NCI-H2227 treated with DMSO at 0.1 percent for 48 hours (cell line): Measurements from ENCODE around the gene CLIC5.

Experiments used
- DNase-seq: peaks from one replicate; lab custom pipeline; 2025; lab: John Stamatoyannopoulos, UW

The CLIC5 gene

DNA sequence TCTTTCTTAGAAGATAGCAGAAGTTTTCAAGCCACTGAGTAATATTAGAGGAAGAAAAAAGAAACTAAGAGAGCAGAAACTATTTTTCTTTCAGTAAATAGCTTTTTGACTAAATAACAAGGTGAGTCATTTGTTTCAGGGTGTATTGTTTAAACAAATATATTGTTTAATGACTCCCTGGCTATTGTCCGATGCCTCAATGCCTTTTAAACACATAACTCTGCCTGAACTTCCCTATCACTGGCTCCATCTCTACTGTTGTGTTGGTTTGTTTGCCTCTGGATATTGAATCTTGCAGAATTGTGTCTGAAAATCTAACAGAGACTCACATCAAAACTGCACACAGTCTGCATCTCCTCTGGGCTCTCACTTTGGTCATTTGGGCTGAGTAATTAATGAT, 19.6 kb upstream of the CLIC5 start:
- DNase-seq, result no peak

DNA sequence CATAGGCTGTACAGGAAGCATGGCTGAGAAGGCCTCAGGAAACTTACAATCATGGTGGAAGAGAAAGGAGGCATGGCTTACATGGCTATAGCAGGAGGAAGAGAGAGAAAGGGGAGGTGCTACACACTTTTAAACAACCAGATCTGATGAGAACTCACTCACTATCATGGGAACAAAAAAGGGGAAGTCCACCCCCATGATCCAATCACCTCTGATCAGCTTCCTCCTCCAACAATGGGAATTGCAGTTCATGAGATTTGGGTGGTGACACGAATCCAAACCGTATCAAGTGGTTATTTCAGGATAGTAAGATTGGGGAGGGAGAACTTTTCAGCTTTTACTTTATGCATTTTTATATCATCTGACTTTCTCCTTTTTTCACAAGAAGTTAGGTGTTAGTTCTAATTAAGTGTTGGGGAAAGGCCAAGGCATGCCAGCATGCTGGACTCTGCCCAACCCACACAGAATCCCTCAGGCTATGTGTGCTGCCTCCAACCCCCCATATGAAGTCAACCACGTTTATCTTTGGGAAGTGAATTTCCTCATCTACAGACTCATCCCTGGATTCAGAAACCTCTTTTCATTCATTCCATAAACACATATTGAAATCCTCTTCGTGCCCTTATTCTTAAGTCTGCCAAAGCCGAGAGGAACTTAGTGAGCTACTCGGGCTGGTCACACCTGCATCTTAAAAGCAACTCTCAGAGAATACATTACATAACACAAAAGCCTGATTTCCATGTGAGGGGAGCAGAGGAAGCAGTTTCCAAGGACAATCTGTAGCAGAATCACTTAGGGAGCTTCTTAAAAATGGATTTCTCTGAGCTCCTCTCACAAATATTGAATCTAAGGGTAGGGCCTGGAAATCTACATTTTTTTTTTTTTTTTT, 16.7 kb upstream of the CLIC5 start:
- no peak for DNase-seq

DNA sequence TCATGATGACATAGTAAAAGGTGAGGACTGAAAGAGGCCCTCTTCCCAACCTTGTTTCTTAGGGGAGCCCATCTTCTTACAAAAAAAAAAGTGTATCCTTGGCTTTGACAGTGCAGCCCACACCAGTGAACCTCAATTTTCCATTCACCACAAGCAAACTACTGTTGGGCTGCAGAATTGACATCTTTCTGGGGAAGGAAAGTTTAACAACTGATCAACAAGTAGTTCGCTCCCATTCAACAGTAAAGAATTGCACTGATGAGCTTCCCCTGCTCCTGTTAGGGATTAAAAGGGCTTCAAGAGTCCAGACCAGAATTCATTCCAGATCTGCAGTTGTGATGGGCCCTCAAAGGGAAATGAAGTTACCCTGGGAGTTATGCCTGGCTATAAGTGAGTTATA, 13.9 kb upstream of the CLIC5 start:
- no peak for DNase-seq

DNA sequence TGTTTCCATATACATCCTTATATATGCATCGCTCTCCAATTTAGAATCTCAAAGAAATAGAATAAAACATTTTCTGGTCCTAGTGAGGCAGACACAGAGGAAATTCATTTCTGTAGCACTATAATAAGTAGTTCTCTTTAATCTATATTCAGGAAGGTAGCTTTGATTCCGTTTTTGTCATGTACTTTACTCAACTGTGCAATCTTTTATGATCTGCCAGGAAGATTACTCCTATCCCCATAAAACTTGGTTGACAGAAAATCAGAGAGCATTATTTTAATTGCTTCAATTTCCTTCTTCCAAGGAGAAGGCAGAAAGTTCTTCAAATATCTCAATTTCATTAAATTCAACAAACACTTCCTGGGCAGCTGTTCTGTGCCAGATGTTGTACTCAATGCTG, 10.6 kb upstream of the CLIC5 start:
- no peak for DNase-seq

DNA sequence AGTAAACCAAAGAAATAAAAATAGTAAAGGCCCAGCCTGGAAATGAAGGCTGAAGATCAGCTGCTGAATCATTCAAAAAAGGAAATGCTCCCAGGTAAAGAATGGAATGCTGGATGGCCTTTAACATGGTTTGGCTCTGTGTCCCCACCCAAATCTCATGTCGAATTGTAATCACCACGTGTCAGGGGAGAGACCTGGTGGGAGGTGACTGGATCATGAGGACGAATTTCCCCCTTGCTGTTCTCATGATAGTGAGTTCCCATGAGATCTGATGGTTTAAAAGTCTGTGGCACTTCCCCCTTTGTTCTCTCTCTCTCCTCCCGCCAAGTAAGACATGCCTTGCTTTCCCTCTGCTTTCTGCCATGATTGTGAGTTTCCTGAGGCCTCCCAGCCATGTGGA, 9.9 kb upstream of the CLIC5 start:
- DNase-seq, result no peak

DNA sequence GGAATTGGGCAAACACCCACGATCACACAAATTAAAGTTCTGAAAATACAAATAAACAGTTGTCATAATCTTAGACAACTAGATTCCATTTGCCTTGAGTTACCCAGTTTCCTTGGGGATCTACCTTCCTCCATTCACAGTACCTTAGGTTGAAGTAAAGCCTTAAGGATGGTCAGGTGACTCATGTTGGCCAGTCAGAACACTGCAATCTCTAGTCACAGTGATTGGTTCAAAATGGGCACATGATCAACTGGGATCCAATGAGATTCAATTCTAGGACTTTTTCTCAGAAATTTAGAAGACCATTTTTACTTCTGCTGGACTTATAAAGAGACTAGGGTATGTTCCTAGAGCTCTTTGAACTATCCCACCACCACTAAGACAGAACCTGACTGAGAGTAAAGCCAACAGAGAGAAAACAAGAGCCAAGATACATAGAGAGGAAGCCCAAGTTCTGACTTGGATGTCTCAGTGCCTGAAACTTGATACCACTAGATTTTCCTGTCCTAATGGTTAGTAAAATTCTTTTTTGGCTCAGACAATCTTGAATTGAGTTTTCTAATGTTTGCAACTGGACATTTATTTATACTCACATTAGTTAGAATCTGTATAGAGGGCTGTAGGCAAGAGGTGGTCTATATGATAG, 8.6 kb upstream of the CLIC5 start:
- no peak for DNase-seq

DNA sequence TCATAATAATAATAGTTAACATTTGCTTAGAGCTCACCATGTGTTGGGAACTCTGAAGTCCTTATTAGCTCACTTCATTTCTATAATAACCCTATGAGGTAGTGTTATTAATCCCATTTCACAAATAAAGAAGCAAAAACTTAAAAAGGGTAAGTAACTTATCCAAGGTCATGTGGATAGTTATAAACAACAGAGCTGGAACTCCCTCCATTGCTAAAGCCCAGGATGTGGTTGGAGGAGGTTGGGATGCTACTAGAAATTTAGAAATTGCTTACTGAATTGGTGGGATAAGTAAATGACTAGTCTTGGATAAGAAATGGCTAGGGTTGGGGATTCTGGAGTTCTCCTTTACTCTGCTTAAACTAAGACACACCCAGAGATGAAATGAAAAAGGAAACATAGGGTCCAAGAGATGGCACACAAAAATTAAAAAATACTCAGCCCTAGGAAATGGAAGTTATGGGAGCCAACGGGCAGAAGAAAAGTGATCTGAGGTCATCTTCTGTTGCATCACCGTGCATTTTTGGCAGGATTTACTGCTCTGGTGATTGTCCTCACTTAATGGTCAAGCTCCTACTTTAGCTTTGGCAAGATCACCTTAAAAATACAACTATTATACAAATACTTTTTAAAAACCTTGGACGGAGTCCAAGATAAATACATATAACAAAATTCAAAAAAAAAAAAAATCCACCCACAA, 7.7 kb upstream of the CLIC5 start:
- DNase-seq, result no peak

DNA sequence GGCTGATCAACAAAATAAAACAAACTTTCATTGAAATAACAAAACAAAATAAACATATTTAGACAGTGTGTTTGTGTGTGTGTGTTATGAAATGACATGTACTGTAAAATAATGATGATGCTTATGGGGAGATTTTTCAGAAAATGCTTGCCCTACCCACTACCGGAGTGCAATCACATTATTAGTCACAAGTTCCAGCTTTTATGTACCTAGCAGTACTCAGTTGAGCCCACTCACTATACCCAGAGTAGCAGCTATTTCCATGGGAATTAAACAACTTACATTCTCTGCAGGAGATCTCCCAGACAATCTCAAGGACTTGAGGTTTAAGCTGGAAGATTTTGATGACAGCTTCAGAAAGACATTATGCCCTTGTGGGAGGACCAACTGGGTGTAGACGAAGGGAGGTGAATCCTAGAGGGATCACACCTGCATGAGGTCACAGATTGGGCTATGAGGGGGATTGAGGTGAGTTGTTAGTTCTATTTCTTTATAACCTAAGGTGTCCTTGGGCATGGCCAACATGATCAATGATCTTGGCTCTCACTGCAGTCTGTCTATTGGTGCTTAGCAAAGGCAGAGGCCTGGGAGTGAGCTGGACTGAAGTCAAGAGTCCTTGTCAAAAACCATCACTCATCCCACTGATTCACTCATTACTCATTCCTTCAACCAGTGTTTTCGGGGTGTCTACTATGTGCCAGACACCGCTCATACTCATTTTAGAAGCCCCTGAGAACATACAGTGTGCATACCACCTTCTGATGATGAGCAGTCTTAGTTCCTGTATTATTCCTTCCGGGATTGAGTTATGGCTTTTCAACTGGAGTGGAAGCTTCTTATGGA, 6.7 kb upstream of the CLIC5 start:
- DNase-seq, result no peak

DNA sequence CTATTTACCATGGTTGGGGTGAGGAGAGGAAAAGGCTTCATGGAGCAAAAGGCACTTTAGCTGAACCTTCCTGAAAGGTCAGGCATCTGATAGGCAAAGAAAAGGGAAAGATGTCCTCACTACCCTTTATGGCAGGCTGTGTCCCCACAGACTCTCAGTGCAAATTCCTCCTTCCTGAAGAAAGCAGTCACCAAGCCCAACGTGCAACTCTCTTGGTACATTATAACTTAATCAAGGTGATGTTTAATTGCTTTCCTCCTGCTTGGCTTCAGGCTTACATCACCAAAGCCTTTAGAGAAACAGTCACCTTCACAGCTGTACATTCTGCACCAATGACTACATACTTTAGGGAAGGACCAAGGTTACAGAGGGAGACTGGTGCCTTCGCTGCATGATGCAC, 2.1 kb upstream of the CLIC5 start:
- DNase-seq, result no peak

DNA sequence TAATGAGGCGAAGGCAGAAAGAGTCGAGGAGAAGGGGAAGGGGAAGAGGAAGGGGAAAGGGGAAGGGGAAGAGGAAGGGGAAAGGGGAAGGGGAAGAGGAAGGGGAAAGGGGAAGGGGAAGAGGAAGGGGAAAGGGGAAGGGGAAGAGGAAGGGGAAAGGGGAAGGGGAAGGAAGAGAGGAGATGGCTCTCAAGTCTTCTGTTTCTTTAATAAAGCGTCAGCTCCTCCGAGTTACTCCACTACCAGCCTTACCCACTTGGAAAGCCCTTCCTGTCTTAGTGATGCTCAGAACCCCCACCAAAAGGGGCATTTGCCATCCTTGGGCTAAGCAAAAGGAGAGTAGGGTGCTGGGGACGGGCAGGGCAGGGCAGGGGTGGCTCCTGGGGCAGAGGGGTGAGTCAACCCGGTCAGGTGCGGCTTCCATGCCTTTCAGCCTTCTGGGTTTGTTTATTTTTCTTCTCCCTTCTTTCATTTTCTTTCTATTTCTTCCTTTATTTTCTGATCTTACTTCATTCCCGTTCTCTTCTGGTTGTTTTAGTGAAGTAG, 476 bp upstream of the CLIC5 start:
- DNase-seq, result no peak

DNA sequence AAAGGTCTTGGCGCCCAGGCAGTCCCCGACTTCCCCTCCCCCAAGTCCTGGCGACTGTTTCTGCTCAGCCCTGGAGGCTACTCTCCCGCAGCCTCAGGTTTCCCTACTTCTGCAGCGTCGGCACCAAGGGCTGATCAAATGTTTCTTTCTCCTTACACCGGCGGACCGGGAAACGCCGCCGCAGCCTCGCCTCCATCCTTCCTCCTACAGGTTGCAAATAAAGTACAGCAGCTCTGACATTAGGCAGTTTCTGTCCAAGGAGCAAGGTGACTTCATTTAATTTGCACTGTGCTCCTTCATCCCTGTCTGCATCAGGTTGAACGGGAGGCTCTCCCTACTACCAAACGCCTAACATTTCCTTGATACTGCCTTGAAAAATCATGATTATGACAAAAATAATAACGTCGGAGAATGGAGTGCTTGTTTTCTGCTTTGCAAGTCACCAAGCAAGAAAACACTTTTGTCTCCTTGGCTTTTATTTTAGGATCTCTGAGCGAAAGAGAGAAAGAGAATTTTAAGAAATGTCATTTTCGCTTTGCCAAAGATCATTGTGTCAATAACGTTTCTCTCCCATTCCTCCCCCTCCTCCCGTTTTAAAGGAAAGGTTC, 1.0 kb downstream of the CLIC5 start:
- DNase-seq, result peak; percentile 3

DNA sequence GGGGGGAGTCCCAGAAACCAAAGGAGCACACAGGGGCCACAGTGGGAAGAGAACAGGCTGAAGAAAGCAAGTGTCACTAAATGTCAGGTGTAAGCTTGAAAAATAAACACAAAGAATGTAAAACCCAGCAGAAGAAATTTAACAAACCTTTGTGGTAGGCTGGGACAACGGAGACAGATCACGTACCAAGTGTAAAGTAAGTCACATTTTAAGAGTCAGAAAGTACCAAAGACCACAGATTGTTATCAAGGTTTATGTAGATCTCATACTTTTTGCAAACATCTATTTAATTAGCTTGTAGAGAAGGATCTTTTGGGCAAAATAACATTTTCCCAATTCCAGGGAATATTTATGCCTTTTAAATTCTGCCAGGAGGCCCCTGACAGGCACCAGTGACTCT, 1.6 kb downstream of the CLIC5 start:
- DNase-seq, result no peak

DNA sequence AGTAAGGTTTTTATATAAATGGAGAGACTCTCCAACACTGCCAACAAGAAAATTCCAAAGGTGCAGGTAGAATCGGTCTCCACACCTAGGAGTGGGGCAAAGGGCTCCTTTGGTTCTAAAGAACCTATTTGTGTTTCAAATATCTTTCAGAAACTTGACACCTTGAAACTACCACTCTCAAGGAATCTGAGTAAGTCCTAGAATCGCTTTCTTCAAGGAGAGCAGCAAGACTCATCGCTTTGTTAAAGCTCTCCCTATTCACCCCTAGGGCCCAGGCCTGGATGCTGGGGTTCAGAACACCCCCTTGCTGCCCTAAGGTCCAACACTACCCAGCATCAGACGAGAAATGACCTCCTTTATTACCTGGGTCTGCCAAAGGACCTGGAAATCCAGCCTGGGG, 2.0 kb downstream of the CLIC5 start:
- DNase-seq, result no peak

DNA sequence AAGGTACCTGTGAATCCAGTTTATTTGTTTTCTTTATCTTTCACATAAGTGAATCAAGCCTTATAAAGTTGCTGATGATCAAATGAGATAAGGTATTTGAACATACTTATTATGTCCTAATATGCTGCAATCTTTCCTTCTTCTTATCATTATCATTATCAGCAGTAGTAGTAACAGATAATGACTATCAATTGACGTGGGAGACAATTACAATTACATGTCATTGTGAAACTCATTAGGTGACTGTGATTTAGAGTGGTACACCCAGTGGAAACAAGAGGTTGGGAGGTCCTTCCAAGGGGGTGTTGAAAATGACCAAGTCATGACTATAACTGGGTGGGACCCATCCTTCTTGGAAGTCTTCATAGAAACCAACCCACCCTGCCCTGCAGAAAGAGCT, 2.8 kb downstream of the CLIC5 start:
- DNase-seq, result no peak

DNA sequence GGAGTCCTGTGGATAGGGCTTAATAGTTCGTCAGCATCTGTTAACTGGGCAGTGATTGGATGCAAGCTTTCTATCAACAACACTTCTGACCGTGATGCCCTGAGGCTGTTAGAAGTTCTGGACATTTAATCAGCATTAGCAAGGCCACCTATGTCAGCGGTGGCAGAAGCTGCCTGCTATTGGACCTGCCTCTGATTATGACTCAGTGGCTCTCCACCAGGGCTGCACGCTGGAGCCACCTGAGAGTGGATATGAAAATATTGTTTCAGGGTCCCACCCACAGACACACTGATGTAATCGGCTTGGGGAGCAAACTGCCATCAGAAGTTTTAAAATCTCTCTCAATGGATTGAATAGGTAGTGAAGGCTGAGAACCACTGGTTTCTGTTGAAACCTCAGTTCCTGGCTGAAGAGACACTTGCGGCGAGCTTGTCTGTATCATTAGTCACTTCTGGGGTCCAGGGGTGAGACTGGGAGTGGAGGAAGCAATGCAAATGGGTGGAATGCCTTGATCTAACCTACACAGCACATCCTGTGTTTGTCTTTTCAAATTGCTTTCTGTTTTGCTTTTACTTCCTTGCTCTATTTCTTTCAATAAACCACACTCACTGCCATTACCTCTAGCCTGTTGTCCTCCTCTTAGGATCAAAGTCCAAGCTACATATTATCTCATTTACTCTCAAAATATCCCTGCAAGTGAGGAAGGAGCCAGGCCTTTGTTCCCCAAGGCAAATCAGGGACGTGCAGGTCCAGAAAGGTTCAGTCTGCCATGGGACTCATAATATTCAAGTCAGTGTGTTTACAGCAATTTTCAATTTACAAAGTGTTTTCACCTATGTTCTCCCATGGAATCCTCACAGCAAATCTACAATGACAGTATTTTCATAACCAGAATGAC, 4.2 kb downstream of the CLIC5 start:
- DNase-seq, result no peak

DNA sequence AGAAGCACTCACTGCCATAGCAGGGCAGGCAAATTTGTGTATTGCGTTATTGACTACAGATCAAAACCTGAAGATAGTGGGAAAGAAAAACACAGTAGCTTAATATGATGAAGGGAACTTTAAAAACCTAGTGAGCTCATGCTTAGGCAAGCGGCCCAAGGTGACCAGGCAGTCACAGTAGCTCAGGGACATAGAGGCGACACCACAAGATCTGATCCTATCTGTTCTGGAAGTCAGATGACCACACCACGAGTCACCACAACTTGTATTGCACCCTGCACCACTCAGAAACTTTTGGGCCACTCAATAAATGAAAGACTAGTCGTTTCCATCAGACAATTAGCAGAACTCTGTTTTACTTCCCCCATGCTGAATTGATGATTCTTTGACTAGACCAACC, 4.9 kb downstream of the CLIC5 start:
- no peak for DNase-seq

DNA sequence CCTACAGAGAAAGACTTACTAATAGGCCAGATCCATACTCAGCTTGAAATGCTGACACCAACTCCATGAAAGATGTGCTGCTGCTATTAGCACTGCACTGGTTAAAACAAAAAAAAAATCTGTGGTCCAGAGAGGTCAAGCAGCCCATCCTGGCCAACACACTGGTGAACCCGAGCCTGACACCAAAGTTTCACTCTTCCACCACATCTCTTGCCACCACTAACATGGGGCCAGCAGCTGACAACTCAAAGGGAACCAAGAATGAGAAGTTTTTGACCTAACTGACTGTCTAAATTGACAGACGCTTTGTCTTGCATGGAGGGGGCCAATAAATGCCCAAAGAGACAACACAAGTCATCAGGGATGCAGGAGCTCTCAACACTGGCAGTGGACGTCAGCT, 5.4 kb downstream of the CLIC5 start:
- DNase-seq, result no peak

DNA sequence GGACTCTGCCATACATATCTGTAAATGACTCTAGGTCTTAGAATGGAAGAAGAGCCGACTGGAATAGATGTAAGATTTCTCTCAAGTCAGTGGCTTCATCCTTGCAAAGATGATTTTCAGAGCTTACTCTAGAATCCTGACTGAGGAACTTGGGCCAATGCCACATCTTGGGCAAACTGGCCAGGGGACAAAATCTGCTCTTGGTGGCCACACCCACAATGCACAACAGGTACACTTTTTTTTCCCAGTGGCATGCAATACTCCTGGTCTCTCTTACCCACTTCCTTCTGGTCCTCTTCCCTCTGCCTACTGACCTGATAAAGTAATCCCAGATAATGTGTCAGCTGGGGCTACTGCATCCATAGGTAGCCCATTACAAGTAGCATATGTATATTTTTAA, 13.4 kb downstream of the CLIC5 start:
- no peak for DNase-seq

DNA sequence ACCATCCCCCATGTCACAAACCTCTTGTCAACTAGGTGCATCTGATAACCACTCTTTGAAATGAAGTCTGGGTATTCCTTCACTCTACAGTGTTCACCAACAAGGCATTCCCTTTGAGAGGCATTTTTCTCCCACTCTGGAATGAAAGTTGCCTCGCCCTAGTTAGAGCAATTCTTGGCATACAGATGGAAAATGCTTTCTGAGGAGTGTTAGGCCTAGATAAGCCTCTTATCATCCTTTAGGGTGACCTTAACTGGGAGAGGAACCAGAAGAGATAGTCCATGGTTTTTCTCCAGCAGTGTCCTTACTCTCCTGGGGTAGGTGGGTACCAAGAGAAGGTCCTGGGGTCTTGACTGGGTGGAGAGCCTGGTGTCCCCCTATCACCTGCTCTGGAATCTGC, 14.8 kb downstream of the CLIC5 start:
- no peak for DNase-seq

DNA sequence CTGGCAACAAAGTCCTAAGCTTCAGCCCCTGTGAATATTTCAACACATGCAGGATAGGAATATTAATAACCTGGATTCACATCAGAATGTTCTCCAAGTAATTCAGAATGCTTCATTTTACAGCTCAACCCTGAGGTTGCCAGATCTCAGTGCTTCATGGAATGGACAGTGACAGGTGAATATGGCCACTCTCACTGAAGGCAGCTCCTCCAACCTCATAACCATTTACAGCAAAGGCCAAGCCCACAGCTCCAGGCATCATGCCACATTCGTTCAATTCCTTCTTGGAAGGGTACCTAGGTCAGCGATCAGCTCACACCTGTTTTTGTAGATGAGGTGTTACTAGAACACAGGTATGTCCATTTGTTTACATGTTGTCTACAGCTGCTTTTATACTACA, 17.1 kb downstream of the CLIC5 start:
- no peak for DNase-seq
